ENCODE measurements around the gene SAMD1. TPM values are rescaled to one million over a fixed set of nuclear protein-coding genes. Genes with fewer than 3 reads are reported as not detected.

The SAMD1 gene
- total and polyA plus RNA-seq, 2 of the 13 experiments (the other 11 are each of a cell fraction or from before 2014, with no cell fraction given) = 17.5 to 45.0 TPM

GRCh38 chr19:14136509-14137281 lies 46.1 kb upstream of the SAMD1 start, which contains the start of gene ASF1B (continued):
- TF ChIP-seq ZGPAT (CRISPR knock-in tag; IDR thresholded peaks at IDR 0.05) (peak; percentile 92), SNAPC5 (CRISPR knock-in tag; IDR thresholded peaks at IDR 0.05; ENCODE audit: borderline replicate concordance) (0 out of 2 replicates have a peak, but pooled peaks have one; percentile 70), DMAP1 (CRISPR knock-in tag; IDR thresholded peaks at IDR 0.05) (peak; percentile 30), SETDB1 (CRISPR knock-in tag; IDR thresholded peaks at IDR 0.05; ENCODE audit: borderline replicate concordance) (no peak), RBM39 (IDR thresholded peaks at IDR 0.05; ENCODE audit: low read depth, low read length, poor library complexity, severe bottlenecking) (peak; percentile 40), ZSCAN9 (CRISPR knock-in tag; IDR thresholded peaks at IDR 0.05; ENCODE audit: borderline replicate concordance) (no peak; the same call in 1 of the 2 replicates), ZNF570 (CRISPR knock-in tag; IDR thresholded peaks at IDR 0.05; ENCODE audit: borderline replicate concordance) (no peak), PAF1 (CRISPR knock-in tag; IDR thresholded peaks at IDR 0.05) (no peak), SIN3B (IDR thresholded peaks at IDR 0.05; ENCODE audit: low read length) (peak; percentile 96), ZNF138 (CRISPR knock-in tag; IDR thresholded peaks at IDR 0.05; ENCODE audit: low read depth) (peak; percentile 22; the same call in 1 of the 2 replicates), KLF6 (CRISPR knock-in tag; IDR thresholded peaks at IDR 0.05) (peak; percentile 28; the same call in 1 of the 2 replicates), HMGA1 (CRISPR knock-in tag; conservative IDR thresholded peaks at IDR 0.05) (no peak), NCOA2 (CRISPR knock-in tag; IDR thresholded peaks at IDR 0.05) (peak; percentile 7; the same call in 1 of the 2 replicates), POLR2A (IDR thresholded peaks at IDR 0.05; ENCODE audit: insufficient read depth in 1 of 2, low read depth in 2 of 2, low read length in 2 of 2) (peak; percentile 93 to 98), WIZ (CRISPR knock-in tag; IDR thresholded peaks at IDR 0.05) (no peak), CBX5 (CRISPR knock-in tag; IDR thresholded peaks at IDR 0.05; ENCODE audit: borderline replicate concordance) (0 out of 2 replicates have a peak, but pooled peaks have one; percentile 11), ISX (CRISPR knock-in tag; conservative IDR thresholded peaks at IDR 0.05) (no peak), XRCC5 (optimal IDR thresholded peaks at IDR 0.05; ENCODE audit: low read length) (peak; percentile 77), ARID2 (CRISPR knock-in tag; IDR thresholded peaks at IDR 0.05; ENCODE audit: borderline replicate concordance) (0 out of 2 replicates have a peak, but pooled peaks have one; percentile 66), NFKB2 (CRISPR knock-in tag; IDR thresholded peaks at IDR 0.05; ENCODE audit: borderline replicate concordance) (no peak), HNRNPK (IDR thresholded peaks at IDR 0.05; ENCODE audit: low read depth, low read length, poor library complexity, severe bottlenecking) (peak; percentile 49), ZNF235 (CRISPR knock-in tag; IDR thresholded peaks at IDR 0.05; ENCODE audit: borderline replicate concordance) (peak; percentile 88; the same call in 1 of the 2 replicates), GABPA (IDR thresholded peaks at IDR 0.05; ENCODE audit: low read depth, low read length) (peak; percentile 71), GABPA (CRISPR knock-in tag; IDR thresholded peaks at IDR 0.05; ENCODE audit: low read depth) (peak; percentile 91), ZNF746 (CRISPR knock-in tag; IDR thresholded peaks at IDR 0.05) (no peak; the same call in 1 of the 2 replicates)
